Endothelial cell of umbilical vein (primary cell): ENCODE measurements around the gene KCNJ18.
"Not testable (repeated sequence)": the region's sequence is repeated elsewhere in the genome, so short reads cannot be mapped to it uniquely, and the experiment has no call there.

Experiments
- EZH2 ChIP-seq: IDR thresholded peaks from 2 replicates; pipeline ENCODE4 v1.6.1; 2012; ENCODE audit warnings: borderline replicate concordance, low read depth, mild to moderate bottlenecking, moderate library complexity, low read length, inconsistent platforms; ENCODE audit not compliant: severe bottlenecking
- POLR2A ChIP-seq: IDR thresholded peaks from 2 replicates; pipeline ENCODE4 v1.6.1; 2012; ENCODE audit warnings: low read depth, mild to moderate bottlenecking, control low read depth, low read length
- POLR2AphosphoS5 ChIP-seq: IDR thresholded peaks from 2 replicates; pipeline ENCODE4 v1.6.1; 2012; ENCODE audit warnings: low read depth, mild to moderate bottlenecking, control low read depth, low read length, moderate library complexity; ENCODE audit not compliant: insufficient read depth
- TF ChIP-seq, protein P1 (sequence below), 2 donors: IDR thresholded peaks; 1 replicate in 1 of 2; 2 replicates in 1 of 2; pipeline ENCODE4 v1.5.1; 2011; ENCODE audit warnings: low read length in 2 of 2, mild to moderate bottlenecking in 2 of 2, moderate library complexity in 2 of 2, control low read depth in 1 of 2, inconsistent platforms in 1 of 2, low read depth in 1 of 2; ENCODE audit not compliant: insufficient read depth in 1 of 2; ENCODE audit errors: extremely low read depth in 1 of 2

DNA sequence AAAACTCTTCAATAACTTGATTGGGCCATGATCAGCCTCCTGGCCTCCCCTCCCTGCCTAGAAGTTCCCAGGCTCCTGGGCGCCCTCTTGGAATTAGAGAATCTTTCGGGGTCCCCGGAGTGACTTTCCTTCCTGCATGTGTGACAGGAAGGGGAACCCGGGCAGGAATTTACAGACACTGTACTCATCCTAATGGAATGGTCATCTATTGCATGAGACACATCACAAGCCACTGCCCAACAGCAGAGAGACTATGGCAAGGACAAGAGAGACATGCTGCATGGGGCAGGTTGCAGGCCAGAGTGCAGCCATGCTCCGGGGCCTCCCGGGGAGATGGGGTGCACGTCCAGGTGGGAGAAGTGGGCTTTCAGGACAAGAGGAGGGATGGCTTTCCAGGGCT lies 29.9 kb downstream of the KCNJ18 start:
- TF ChIP-seq, protein P1, sequence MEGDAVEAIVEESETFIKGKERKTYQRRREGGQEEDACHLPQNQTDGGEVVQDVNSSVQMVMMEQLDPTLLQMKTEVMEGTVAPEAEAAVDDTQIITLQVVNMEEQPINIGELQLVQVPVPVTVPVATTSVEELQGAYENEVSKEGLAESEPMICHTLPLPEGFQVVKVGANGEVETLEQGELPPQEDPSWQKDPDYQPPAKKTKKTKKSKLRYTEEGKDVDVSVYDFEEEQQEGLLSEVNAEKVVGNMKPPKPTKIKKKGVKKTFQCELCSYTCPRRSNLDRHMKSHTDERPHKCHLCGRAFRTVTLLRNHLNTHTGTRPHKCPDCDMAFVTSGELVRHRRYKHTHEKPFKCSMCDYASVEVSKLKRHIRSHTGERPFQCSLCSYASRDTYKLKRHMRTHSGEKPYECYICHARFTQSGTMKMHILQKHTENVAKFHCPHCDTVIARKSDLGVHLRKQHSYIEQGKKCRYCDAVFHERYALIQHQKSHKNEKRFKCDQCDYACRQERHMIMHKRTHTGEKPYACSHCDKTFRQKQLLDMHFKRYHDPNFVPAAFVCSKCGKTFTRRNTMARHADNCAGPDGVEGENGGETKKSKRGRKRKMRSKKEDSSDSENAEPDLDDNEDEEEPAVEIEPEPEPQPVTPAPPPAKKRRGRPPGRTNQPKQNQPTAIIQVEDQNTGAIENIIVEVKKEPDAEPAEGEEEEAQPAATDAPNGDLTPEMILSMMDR (IDR thresholded peaks at IDR 0.05; ENCODE audit: extremely low read depth in 1 of 2, insufficient read depth in 1 of 2, low read depth in 1 of 2, low read length in 2 of 2) = not testable (repeated sequence)
- not testable (repeated sequence) for TF ChIP-seq POLR2A, POLR2AphosphoS5, EZH2
